Ascending aorta (tissue), 2 donors: ENCODE data around the gene VPREB3. TPM values are rescaled to one million over a fixed set of nuclear protein-coding genes. Genes with fewer than 3 reads are reported as not detected.
"Not testable (repeated sequence)": the region's sequence is repeated elsewhere in the genome, so short reads cannot be mapped to it uniquely, and the experiment has no call there.

Experiments
- DNase-seq, 2 donors: peaks; one replicate each; pipeline ENCODE4 v3.0.0-alpha.2; 2019; ENCODE audit warnings: low spot score in 2 of 2
- H3K27ac ChIP-seq, 2 donors: fragments of 200-600 bp; sonication (generic); one replicate each; pipeline ENCODE4 v1.5.1; 2016 to 2017; ENCODE audit warnings: mild to moderate bottlenecking in 1 of 2
- H3K27me3 ChIP-seq: fragments of 200-600 bp; sonication (generic); one replicate; pipeline ENCODE4 v1.5.1; 2017
- H3K36me3 ChIP-seq, 2 donors: fragments of 200-600 bp; sonication (generic); one replicate each; pipeline ENCODE4 v1.5.1; 2016
- H3K4me1 ChIP-seq, 2 donors: fragments of 200-600 bp; sonication (generic); one replicate each; pipeline ENCODE4 v1.5.1; 2016 to 2017; ENCODE audit warnings: mild to moderate bottlenecking in 1 of 2
- H3K4me3 ChIP-seq, 2 donors: fragments of 200-600 bp; sonication (generic); one replicate each; pipeline ENCODE4 v1.5.1; 2016 to 2017; ENCODE audit warnings: mild to moderate bottlenecking in 1 of 2
- H3K9me3 ChIP-seq, 2 donors: fragments of 200-600 bp; sonication (generic); one replicate each; pipeline ENCODE4 v1.5.1; 2016
- intact Hi-C: fragments of 100-400 bp; cut with DNase I; formaldehyde crosslinking; loops from one replicate; pipeline ENCODE4 v1.15.1; 2023
- total RNA-seq: library from RNA; depleted of rRNA; stranded (reverse); fragments of >200 nt; gene quantifications from one replicate; pipeline ENCODE4 v1.1.0, GENCODE V29; 2016
- TF ChIP-seq, protein P1 (sequence below), 3 experiments: fragments of 200-600 bp in 2 of 3; fragments of 450-650 bp in 1 of 3; sonication (generic) in 2 of 3; IDR thresholded peaks; one replicate each; pipeline ENCODE4 v1.5.1; 2016 to 2019; ENCODE audit warnings: antibody characterized with exemption in 3 of 3, mild to moderate bottlenecking in 1 of 3, moderate library complexity in 1 of 3

Gene VPREB3
- total RNA-seq, 1 donor from 2014 or later: not detected

DNA sequence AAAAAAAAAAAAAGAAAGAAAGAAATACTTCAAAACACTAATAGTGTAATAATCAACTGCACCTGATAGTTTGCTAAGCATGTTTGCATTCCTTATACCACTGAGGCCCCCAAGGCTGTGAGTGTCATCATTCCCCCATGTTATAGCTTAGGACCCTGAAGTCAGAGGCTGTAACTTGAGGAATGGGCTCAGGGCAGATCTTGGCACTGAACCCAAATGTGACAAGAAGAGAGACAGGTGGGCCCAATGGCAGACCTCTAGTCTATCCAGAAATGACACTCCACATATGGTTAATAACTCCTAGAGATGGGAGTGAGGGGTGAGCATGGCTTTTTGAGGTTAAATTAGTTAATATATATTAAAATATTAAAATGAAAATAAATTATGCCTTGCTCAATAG is 16.5 kb downstream of the VPREB3 start:
- Histone ChIP-seq H3K27ac (no peak overlapping the region), H3K36me3 (peaks cover 10 to 18% of the 10 kb centered on the region in 2 donors), H3K4me1 (peaks cover 0 to 2% of the 10 kb centered on the region in 2 donors), H3K27me3 (no peaks in the 10 kb centered on the region), H3K9me3 (no peaks in the 10 kb centered on the region), H3K4me3 (no peak overlapping the region)
- no peak for DNase-seq
- intact Hi-C loops: no loop called here
- TF ChIP-seq, protein P1, sequence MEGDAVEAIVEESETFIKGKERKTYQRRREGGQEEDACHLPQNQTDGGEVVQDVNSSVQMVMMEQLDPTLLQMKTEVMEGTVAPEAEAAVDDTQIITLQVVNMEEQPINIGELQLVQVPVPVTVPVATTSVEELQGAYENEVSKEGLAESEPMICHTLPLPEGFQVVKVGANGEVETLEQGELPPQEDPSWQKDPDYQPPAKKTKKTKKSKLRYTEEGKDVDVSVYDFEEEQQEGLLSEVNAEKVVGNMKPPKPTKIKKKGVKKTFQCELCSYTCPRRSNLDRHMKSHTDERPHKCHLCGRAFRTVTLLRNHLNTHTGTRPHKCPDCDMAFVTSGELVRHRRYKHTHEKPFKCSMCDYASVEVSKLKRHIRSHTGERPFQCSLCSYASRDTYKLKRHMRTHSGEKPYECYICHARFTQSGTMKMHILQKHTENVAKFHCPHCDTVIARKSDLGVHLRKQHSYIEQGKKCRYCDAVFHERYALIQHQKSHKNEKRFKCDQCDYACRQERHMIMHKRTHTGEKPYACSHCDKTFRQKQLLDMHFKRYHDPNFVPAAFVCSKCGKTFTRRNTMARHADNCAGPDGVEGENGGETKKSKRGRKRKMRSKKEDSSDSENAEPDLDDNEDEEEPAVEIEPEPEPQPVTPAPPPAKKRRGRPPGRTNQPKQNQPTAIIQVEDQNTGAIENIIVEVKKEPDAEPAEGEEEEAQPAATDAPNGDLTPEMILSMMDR (IDR thresholded peaks at IDR 0.05): no peak

DNA sequence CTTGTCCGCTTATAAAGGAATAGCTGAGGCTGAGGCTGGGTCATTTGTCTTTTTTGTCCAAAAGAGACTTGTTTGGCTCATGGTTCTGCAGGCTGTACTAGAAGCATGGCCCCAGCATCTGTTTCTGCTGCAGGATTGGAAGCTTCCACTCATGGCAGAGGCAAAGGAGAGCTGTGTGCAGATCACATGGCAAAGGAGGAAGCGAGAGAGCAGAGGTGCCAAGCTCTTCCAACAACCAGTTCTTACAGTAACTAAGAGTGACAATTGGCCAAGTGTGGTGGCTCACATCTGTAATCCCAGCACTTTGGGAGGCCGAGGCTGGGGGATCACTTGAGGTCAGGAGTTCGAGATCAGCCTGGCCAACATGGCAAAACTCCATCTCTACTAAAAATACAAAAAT is 26.1 kb downstream of the VPREB3 start:
- intact Hi-C loops, H3K27me3 ChIP-seq, DNase-seq, H3K36me3 ChIP-seq, H3K4me3 ChIP-seq, H3K9me3 ChIP-seq, H3K27ac ChIP-seq, H3K4me1 ChIP-seq: not testable (repeated sequence)

DNA sequence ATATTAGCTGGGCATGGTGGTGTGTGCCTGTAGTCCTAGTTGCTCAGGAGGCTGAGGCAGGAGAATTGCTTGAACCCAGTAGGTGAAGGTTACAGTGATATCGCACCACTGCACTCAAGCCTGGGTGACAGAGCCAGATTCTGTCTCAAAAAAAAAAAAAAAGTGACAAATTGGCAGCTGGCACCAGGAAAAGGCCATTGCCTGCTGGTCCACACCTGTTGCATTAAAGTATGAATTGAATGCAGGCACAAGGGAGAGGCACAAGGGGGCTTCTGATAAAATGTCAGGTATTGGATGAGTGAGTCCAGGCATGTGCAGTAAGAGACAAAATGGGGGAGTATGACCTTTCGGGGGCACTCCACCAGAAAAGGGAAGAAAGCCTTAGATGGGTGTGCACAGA is 31.5 kb downstream of the VPREB3 start:
- TF ChIP-seq, protein P1 (IDR thresholded peaks at IDR 0.05): no peak
- Histone ChIP-seq H3K4me1 (no peaks in the 10 kb centered on the region), H3K36me3 (no peaks in the 10 kb centered on the region), H3K4me3 (no peak overlapping the region), H3K27ac (no peak overlapping the region), H3K27me3 (no peaks in the 10 kb centered on the region), H3K9me3 (no peaks in the 10 kb centered on the region)
- intact Hi-C loops: no loop called here
- no peak for DNase-seq

DNA sequence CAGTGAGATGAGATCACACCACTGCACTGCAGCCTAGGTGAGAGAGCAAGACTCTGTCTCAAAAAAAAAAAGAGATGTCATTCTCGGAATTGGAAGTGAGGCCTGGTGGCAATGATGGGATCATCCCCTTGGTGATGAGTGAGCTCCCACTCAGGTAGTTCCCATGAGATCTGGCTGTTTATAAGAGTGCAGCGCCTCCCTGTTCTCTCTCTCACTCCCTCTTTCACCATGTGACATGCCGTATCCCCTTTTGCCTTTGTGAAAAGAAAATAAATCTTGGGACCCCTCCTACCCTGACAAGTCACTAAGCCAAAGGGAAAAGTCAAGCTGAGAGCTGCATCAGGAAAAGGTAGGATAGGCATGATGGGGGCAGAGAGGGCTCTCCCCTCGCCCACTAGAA is 32.1 kb downstream of the VPREB3 start:
- intact Hi-C loops: no loop called here
- peaks cover 0 to 4% of the 10 kb centered on the region in 2 donors for H3K4me1 ChIP-seq

DNA sequence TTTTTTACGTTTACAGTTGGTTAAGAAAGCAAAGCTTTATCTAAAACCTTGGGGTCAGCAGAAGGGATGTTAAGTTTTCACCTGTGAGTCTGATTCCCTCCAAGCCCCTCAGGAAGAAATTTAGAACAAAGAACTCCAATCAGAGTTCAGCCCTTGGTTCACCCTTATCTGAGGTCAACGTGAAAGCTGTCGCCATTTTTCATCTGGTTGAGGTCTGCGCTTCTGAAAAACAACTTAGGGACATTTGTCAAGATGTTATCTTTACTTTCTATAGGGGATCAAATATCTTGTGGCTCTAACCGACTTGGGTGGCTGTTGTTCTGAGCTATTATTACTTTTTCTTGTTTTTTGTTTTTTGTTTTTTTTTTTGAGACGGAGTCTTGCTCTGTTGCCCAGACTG is 33.4 kb downstream of the VPREB3 start:
- Histone ChIP-seq H3K27me3 (no peaks in the 10 kb centered on the region), H3K4me3 (no peak overlapping the region), H3K27ac (no peak overlapping the region), H3K4me1 (peaks cover 0 to 11% of the 10 kb centered on the region in 2 donors), H3K9me3 (no peaks in the 10 kb centered on the region), H3K36me3 (no peaks in the 10 kb centered on the region)
- TF ChIP-seq, protein P1 (IDR thresholded peaks at IDR 0.05): no peak
- intact Hi-C loops: no loop called here
- DNase-seq: no peak

More for the DNA sequence above, 32.1 kb downstream of the VPREB3 start:
- TF ChIP-seq, protein P1 (IDR thresholded peaks at IDR 0.05): no peak
- no peak for DNase-seq
- Histone ChIP-seq H3K4me3 (no peak overlapping the region), H3K27me3 (no peaks in the 10 kb centered on the region), H3K36me3 (no peaks in the 10 kb centered on the region), H3K27ac (no peak overlapping the region), H3K9me3 (no peaks in the 10 kb centered on the region)

DNA sequence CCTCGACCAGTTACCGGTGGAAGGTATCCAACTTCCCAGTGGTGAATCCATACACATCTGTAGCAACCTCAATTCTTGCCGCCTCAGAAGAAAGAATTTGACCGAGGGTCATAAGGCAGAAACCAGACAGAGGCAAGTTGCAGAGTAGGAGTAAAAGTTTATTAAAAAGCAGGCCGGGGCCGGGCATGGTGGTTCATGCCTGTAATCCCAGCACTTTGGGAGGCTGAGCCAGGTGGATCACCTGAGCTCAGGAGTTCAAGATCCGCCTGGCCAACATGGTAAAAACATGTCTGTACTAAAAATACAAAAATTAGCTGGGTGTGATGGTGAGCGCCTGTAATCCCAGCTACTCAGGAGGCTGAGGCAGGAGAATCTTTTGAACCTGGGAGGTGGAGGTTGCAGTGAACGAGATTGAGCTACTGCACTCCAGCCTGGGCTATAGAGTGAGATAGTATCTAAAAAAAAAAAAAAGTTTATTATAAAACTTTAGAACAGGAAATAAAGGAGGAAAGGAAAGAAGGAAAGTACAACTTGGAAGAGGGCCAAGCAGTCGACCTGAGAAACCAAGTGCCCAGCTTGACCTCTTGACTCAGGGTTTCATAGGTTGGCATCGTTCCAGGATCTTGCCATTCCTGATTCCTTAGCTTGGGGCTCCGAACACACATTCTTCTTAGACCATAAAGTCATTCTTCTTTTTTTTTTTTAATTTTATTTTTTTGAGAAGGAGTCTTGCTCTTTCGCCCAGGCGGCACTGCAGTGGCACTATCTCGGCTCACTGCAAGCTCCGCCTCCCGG is 35.7 kb downstream of the VPREB3 start:
- Histone ChIP-seq H3K4me1 (peaks cover 0 to 16% of the 10 kb centered on the region in 2 donors), H3K36me3 (peaks cover 8% of the 10 kb centered on the region in 2 donors), H3K27me3 (no peaks in the 10 kb centered on the region), H3K27ac (no peak overlapping the region), H3K9me3 (no peaks in the 10 kb centered on the region), H3K4me3 (no peak overlapping the region)
- intact Hi-C loops: loop anchor here (5.0 kb wide), 1 partner anchor 119 kb away; the partner anchor contains the start of gene DERL3
- TF ChIP-seq, protein P1 (IDR thresholded peaks at IDR 0.05): no peak
- no peak for DNase-seq
